Astrocyte (in vitro differentiated cells and primary cell): ENCODE results near the gene NAT9. TPM values are rescaled to one million over a fixed set of nuclear protein-coding genes. Genes with fewer than 3 reads are reported as not detected.

Experiments
- DNase-seq: peaks from one replicate; pipeline ENCODE4 v3.0.0-alpha.2; 2010; ENCODE audit warnings: low read depth
- FAIRE-seq: peaks from 2 replicates; lab custom pipeline; 2011; peaks lifted over from hg19 to GRCh38; lab: Jason Lieb, UNC
- H2AFZ ChIP-seq: 2 replicates; pipeline ENCODE4 v1.6.0; 2012; ENCODE audit warnings: low read depth, low read length, inconsistent platforms
- H3K27ac ChIP-seq: 2 replicates; pipeline ENCODE4 v1.5.1; 2011; ENCODE audit warnings: low read depth, low read length, inconsistent platforms
- H3K27me3 ChIP-seq: 2 replicates; pipeline ENCODE4 v1.6.0; 2011; ENCODE audit warnings: low read length, inconsistent platforms; ENCODE audit not compliant: insufficient read depth
- H3K36me3 ChIP-seq: 2 replicates; pipeline ENCODE4 v1.5.1; 2011; ENCODE audit warnings: low read length, inconsistent platforms; ENCODE audit not compliant: insufficient read depth
- H3K4me1 ChIP-seq: 2 replicates; pipeline ENCODE4 v1.5.1; 2011; ENCODE audit warnings: low read length, inconsistent platforms; ENCODE audit not compliant: insufficient read depth
- H3K4me2 ChIP-seq: 2 replicates; pipeline ENCODE4 v1.6.0; 2012; ENCODE audit warnings: low read length, inconsistent platforms
- H3K4me3 ChIP-seq: 2 replicates; pipeline ENCODE4 v1.5.1; 2011; ENCODE audit warnings: low read depth, mild to moderate bottlenecking, low read length, inconsistent platforms; ENCODE audit not compliant: insufficient read depth
- H3K79me2 ChIP-seq: 2 replicates; pipeline ENCODE4 v1.6.0; 2012; ENCODE audit warnings: mild to moderate bottlenecking, low read length, inconsistent platforms; ENCODE audit not compliant: insufficient read depth
- H3K9ac ChIP-seq: 2 replicates; pipeline ENCODE4 v1.6.0; 2012; ENCODE audit warnings: mild to moderate bottlenecking, low read length, inconsistent platforms
- H3K9me3 ChIP-seq: 2 replicates; pipeline ENCODE4 v1.5.1; 2012; ENCODE audit warnings: low read depth, mild to moderate bottlenecking, low read length, inconsistent platforms; ENCODE audit not compliant: insufficient read depth
- H4K20me1 ChIP-seq: 2 replicates; pipeline ENCODE4 v1.6.0; 2012; ENCODE audit warnings: low read length, inconsistent platforms; ENCODE audit not compliant: insufficient read depth
- H3K27ac Mint-ChIP-seq: one replicate; pipeline ENCODE4 v1.8.0; 2021; ENCODE audit warnings: mild to moderate bottlenecking, mixed read lengths; ENCODE audit not compliant: unreplicated experiment
- H3K27me3 Mint-ChIP-seq: one replicate; pipeline ENCODE4 v1.8.0; 2021; ENCODE audit warnings: low read depth, mixed read lengths; ENCODE audit not compliant: unreplicated experiment
- H3K36me3 Mint-ChIP-seq: one replicate; pipeline ENCODE4 v1.8.0; 2021; ENCODE audit warnings: low read depth, mixed read lengths; ENCODE audit not compliant: unreplicated experiment
- H3K4me1 Mint-ChIP-seq: one replicate; pipeline ENCODE4 v1.8.0; 2021; ENCODE audit warnings: low read depth, mixed read lengths; ENCODE audit not compliant: unreplicated experiment
- H3K4me3 Mint-ChIP-seq: one replicate; pipeline ENCODE4 v1.8.0; 2021; ENCODE audit warnings: mild to moderate bottlenecking, moderate library complexity, mixed read lengths; ENCODE audit not compliant: unreplicated experiment
- H3K9me3 Mint-ChIP-seq: one replicate; pipeline ENCODE4 v1.8.0; 2021; ENCODE audit warnings: mild to moderate bottlenecking, mixed read lengths; ENCODE audit not compliant: unreplicated experiment
- EZH2 ChIP-seq: IDR thresholded peaks from 2 replicates; pipeline ENCODE4 v1.6.1; 2012; ENCODE audit warnings: mild to moderate bottlenecking, low read length, inconsistent platforms; ENCODE audit not compliant: insufficient read depth
- total RNA-seq: library from RNA; stranded (reverse); gene quantifications from 2 replicates; pipeline ENCODE4 v1.2.1, GENCODE V29; 2021
- TF ChIP-seq, protein P1 (sequence below): IDR thresholded peaks from 2 replicates; pipeline ENCODE4 v1.5.1; 2011; ENCODE audit warnings: low read depth, mild to moderate bottlenecking, inconsistent platforms, low read length, moderate library complexity; ENCODE audit not compliant: insufficient read depth

The NAT9 gene
- total RNA-seq, 1 donor from 2014 or later, result 58.4 TPM

DNA sequence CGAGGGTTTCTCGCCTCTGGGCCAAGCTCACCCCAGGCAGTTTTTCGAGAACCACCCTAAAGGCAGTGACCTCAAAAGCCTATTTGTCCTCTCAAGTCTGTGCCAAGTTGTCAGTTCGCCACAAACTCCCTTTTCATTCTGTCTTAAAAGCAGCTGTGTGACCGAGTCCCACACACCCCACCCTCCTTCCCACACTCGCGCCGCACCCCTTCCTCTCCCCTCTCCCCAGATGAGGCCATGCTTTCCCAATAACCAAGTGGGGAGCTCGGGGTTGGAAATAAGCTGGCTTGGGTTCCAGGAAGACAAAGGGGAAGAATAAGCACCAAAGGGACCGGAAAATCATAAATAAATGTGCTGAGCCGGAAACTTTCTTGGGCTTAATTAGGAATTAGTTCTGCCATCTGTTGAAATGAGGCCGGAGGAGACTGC, 46.8 kb upstream of the NAT9 start:
- Histone ChIP-seq H3K27me3 (no peaks in the 10 kb centered on the region), H3K9me3 (no peaks in the 10 kb centered on the region), H3K9ac (no peak overlapping the region), H3K4me3 (no peak overlapping the region), H4K20me1 (peaks cover 30% of the 10 kb centered on the region), H2AFZ (no peak overlapping the region), H3K4me2 (no peak overlapping the region), H3K79me2 (no peaks in the 10 kb centered on the region), H3K27ac (no peak overlapping the region), H3K4me1 (no peaks in the 10 kb centered on the region), H3K36me3 (no peaks in the 10 kb centered on the region)
- H3K27me3 Mint-ChIP-seq, result peaks cover 4% of the 10 kb centered on the region
- H3K27ac Mint-ChIP-seq, result no peak overlapping the region
- peaks cover 28% of the 10 kb centered on the region for H3K36me3 Mint-ChIP-seq
- no peak for TF ChIP-seq EZH2
- H3K9me3 Mint-ChIP-seq, result no peaks in the 10 kb centered on the region
- DNase-seq, result no peak
- no peak for FAIRE-seq
- no peaks in the 10 kb centered on the region for H3K4me1 Mint-ChIP-seq
- no peak overlapping the region for H3K4me3 Mint-ChIP-seq

DNA sequence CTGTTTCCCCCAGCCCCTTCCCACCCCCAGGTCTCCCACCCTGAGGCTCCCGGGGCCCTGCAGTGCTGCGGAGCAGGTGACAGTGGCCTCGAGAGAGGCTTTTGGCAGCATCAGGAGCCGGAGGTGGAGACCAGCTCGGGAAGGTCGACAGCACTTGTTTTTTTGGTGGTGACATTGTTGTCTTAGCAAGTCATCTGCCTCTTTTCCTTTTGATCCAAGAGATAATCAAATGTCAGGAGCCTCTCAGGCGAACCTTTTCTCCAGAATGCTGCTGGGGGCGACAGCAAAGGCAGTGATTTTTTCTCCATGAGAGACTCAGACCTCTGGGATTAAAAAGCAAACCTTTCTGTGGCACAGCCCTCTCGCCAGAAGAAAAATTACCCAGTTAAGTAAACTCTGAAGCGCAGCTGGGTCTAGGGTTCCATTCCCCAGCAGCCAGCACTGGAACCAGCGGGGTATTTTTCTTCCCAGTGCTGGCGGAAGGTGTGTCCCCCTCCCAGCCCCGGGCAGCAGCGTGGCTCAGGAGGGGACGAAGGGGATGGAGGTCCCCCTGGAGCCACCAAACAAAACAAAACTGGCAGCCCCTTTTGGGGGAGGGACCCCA, 46.3 kb upstream of the NAT9 start:
- Mint-ChIP-seq H3K27me3 (peaks cover 4% of the 10 kb centered on the region), H3K27ac (no peak overlapping the region), H3K36me3 (peaks cover 33% of the 10 kb centered on the region), H3K4me3 (no peak overlapping the region), H3K9me3 (no peaks in the 10 kb centered on the region), H3K4me1 (no peaks in the 10 kb centered on the region)
- no peaks in the 10 kb centered on the region for H3K9me3 ChIP-seq
- DNase-seq (no peak), FAIRE-seq (no peak)
- no peak overlapping the region for H3K27ac ChIP-seq
- H2AFZ ChIP-seq, result no peak overlapping the region
- H3K9ac ChIP-seq, result no peak overlapping the region
- H3K4me1 ChIP-seq, result no peaks in the 10 kb centered on the region
- no peaks in the 10 kb centered on the region for H3K27me3 ChIP-seq
- TF ChIP-seq EZH2, result no peak
- TF ChIP-seq, protein P1, sequence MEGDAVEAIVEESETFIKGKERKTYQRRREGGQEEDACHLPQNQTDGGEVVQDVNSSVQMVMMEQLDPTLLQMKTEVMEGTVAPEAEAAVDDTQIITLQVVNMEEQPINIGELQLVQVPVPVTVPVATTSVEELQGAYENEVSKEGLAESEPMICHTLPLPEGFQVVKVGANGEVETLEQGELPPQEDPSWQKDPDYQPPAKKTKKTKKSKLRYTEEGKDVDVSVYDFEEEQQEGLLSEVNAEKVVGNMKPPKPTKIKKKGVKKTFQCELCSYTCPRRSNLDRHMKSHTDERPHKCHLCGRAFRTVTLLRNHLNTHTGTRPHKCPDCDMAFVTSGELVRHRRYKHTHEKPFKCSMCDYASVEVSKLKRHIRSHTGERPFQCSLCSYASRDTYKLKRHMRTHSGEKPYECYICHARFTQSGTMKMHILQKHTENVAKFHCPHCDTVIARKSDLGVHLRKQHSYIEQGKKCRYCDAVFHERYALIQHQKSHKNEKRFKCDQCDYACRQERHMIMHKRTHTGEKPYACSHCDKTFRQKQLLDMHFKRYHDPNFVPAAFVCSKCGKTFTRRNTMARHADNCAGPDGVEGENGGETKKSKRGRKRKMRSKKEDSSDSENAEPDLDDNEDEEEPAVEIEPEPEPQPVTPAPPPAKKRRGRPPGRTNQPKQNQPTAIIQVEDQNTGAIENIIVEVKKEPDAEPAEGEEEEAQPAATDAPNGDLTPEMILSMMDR, result no peak
- no peak overlapping the region for H3K4me2 ChIP-seq
- no peak overlapping the region for H3K4me3 ChIP-seq
- no peaks in the 10 kb centered on the region for H3K36me3 ChIP-seq
- peaks cover 34% of the 10 kb centered on the region for H4K20me1 ChIP-seq
- no peaks in the 10 kb centered on the region for H3K79me2 ChIP-seq

DNA sequence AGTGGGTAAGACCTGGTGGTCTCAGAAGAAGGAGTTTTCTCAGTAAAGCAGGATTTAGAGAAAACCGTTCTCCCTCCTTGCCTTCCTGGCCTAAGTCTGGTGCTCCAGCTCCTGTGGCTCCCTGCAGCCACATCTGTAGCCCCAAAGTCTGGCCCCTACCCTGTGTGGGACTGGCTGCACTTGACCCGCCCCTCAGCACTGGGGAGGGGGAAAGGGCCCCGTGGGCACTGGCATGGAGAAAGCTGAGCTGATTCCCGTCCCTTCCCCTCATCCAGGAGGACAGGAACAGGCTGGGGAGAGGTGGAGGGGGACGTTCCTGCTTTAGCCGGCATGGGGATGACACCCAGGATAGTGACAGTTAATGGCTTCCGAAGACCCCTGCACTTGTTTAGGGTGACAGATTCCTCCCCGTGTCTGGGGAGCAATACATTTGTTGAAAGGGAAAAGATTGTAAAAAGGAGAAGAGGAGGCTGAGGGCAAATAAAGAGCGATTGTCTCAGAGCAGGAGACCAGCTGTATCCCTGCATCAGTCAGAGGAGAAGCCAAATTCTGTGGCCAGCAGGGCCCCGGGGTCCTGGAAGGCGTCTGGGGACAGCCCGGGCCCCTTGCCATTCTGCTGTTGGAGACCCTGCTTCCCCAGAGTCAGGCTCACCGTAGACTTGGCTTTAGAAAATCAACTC, 45.6 kb upstream of the NAT9 start:
- no peak overlapping the region for H3K4me3 ChIP-seq
- TF ChIP-seq, protein P1, result no peak
- no peak for TF ChIP-seq EZH2
- H3K4me1 ChIP-seq, result no peaks in the 10 kb centered on the region
- Mint-ChIP-seq H3K4me1 (no peaks in the 10 kb centered on the region), H3K27ac (no peak overlapping the region), H3K4me3 (no peak overlapping the region), H3K27me3 (peaks cover 4% of the 10 kb centered on the region), H3K36me3 (peaks cover 37% of the 10 kb centered on the region), H3K9me3 (no peaks in the 10 kb centered on the region)
- no peaks in the 10 kb centered on the region for H3K79me2 ChIP-seq
- H3K27me3 ChIP-seq, result no peaks in the 10 kb centered on the region
- no peaks in the 10 kb centered on the region for H3K36me3 ChIP-seq
- DNase-seq (no peak), FAIRE-seq (no peak)
- H3K4me2 ChIP-seq, result no peak overlapping the region
- no peaks in the 10 kb centered on the region for H3K9me3 ChIP-seq
- H4K20me1 ChIP-seq, result peaks cover 41% of the 10 kb centered on the region
- no peak overlapping the region for H3K27ac ChIP-seq
- H2AFZ ChIP-seq, result no peak overlapping the region
- H3K9ac ChIP-seq, result no peak overlapping the region
